H1 (cell line): ENCODE measurements around the gene UBASH3B. TPM values are rescaled to one million over a fixed set of nuclear protein-coding genes. Genes with fewer than 3 reads are reported as not detected.

Experiments used
- CTCF ChIA-PET: fragments of 300-600 bp; sonication (Branson Sonifier 250); formaldehyde crosslinking; loops from one replicate; lab custom pipeline; 2021; ENCODE audit not compliant: partially characterized antibody; lab: Charles Lee
- POLR2A ChIA-PET: fragments of 300-600 bp; sonication (Branson Sonifier 250); formaldehyde crosslinking; loops from one replicate; lab custom pipeline; 2021; ENCODE audit warnings: inconsistent platforms; ENCODE audit not compliant: partially characterized antibody; lab: Charles Lee
- DNase-seq, 2 experiments: peaks; one replicate each; pipeline versions ENCODE4 v3.0.0 to v3.0.0-alpha.2; 2010 to 2022; ENCODE audit warnings: low spot score in 2 of 2, low read depth in 1 of 2, mixed read lengths in 1 of 2
- FAIRE-seq: peaks from 2 replicates; lab custom pipeline; 2011; peaks lifted over from hg19 to GRCh38; lab: Jason Lieb, UNC
- H2AFZ ChIP-seq: 2 replicates; pipeline ENCODE4 v1.8.1; 2012; ENCODE audit warnings: low read length, inconsistent platforms
- H2AK5ac ChIP-seq: 2 replicates; pipeline ENCODE4 v1.6.1; 2013; ENCODE audit warnings: low read depth, low read length
- H2BK120ac ChIP-seq: replicated peaks from 2 replicates; pipeline ENCODE3; 2013; ENCODE audit warnings: low read depth, low read length, inconsistent platforms
- H2BK12ac ChIP-seq: 2 replicates; pipeline ENCODE4 v1.6.1; 2013; ENCODE audit warnings: low read depth, low read length
- H2BK15ac ChIP-seq: 2 replicates; pipeline ENCODE4 v1.6.1; 2013; ENCODE audit warnings: low read length
- H2BK20ac ChIP-seq: 2 replicates; pipeline ENCODE4 v1.6.1; 2013; ENCODE audit warnings: low read length
- H2BK5ac ChIP-seq: 2 replicates; pipeline ENCODE4 v1.6.1; 2013; ENCODE audit warnings: low read depth, low read length
- H3K14ac ChIP-seq: 2 replicates; pipeline ENCODE4 v1.6.1; 2013; ENCODE audit warnings: inconsistent platforms; ENCODE audit not compliant: insufficient read length
- H3K18ac ChIP-seq: 2 replicates; pipeline ENCODE4 v1.6.1; 2013; ENCODE audit warnings: low read length; ENCODE audit errors: extremely low read depth
- H3K23ac ChIP-seq: 2 replicates; pipeline ENCODE4 v1.6.1; 2013; ENCODE audit warnings: inconsistent platforms; ENCODE audit not compliant: insufficient read length
- H3K23me2 ChIP-seq: 2 replicates; pipeline ENCODE4 v1.6.1; 2013; ENCODE audit warnings: low read depth, low read length
- H3K27ac ChIP-seq: 2 replicates; pipeline ENCODE4 v1.6.1; 2011; ENCODE audit warnings: low read depth, low read length, inconsistent platforms
- H3K27me3 ChIP-seq, 4 experiments: replicated peaks in 1 of 4; 1 replicate in 1 of 4; 2 replicates in 3 of 4; pipeline versions ENCODE4 v1.6.1 to v1.8.1; 2011 to 2013; ENCODE audit warnings: low read length in 3 of 4, mild to moderate bottlenecking in 3 of 4, inconsistent platforms in 2 of 4, mixed read lengths in 2 of 4, moderate library complexity in 1 of 4; ENCODE audit not compliant: control insufficient read depth in 3 of 4, insufficient read depth in 3 of 4; ENCODE audit errors: extremely low read depth in 1 of 4
- H3K36me3 ChIP-seq, 4 experiments: 2 replicates each; pipeline versions ENCODE4 v1.6.1 to v1.8.1; 2011 to 2013; ENCODE audit warnings: mild to moderate bottlenecking in 4 of 4, low read length in 3 of 4, moderate library complexity in 2 of 4, control low read depth in 1 of 4, inconsistent platforms in 1 of 4; ENCODE audit not compliant: insufficient read depth in 4 of 4, control insufficient read depth in 2 of 4
- H3K4ac ChIP-seq: replicated peaks from 2 replicates; pipeline ENCODE3; 2013; ENCODE audit warnings: low read length, low read depth, mixed read lengths, inconsistent platforms; ENCODE audit not compliant: insufficient read length
- H3K4me1 ChIP-seq, 4 experiments: replicated peaks in 1 of 4; 1 replicate in 1 of 4; 2 replicates in 3 of 4; pipeline versions ENCODE4 v1.6.1 to v1.8.1; 2011 to 2013; ENCODE audit warnings: low read length in 3 of 4, inconsistent platforms in 2 of 4, mixed read lengths in 1 of 4; ENCODE audit not compliant: insufficient read depth in 4 of 4, control insufficient read depth in 3 of 4
- H3K4me2 ChIP-seq, 2 experiments: 2 replicates each; pipeline versions ENCODE4 v1.6.1 to v1.8.1; 2011 to 2013; ENCODE audit warnings: low read depth in 2 of 2, low read length in 2 of 2, control low read depth in 1 of 2, inconsistent platforms in 1 of 2, mild to moderate bottlenecking in 1 of 2; ENCODE audit not compliant: insufficient read depth in 1 of 2
- H3K4me3 ChIP-seq, 4 experiments: fragments of 200-600, 300-600 bp in 1 of 4; sonication (generic), shearing (Covaris generic), sonication (Bioruptor Twin) in 1 of 4; 2 replicates each; pipeline versions ENCODE4 v1.5.1 to v1.8.1; 2011 to 2016; ENCODE audit warnings: low read length in 4 of 4, low read depth in 3 of 4, control low read depth in 2 of 4, inconsistent platforms in 2 of 4, mild to moderate bottlenecking in 2 of 4, mixed read lengths in 1 of 4, moderate library complexity in 1 of 4; ENCODE audit not compliant: insufficient read depth in 2 of 4; ENCODE audit errors: extremely low read depth in 1 of 4
- H3K56ac ChIP-seq: replicated peaks from 2 replicates; pipeline ENCODE3; 2013; ENCODE audit warnings: low read depth, mild to moderate bottlenecking, mixed read lengths, low read length, inconsistent platforms; ENCODE audit not compliant: insufficient read length
- H3K79me1 ChIP-seq: 2 replicates; pipeline ENCODE4 v1.6.1; 2013; ENCODE audit warnings: low read depth, low read length, control low read depth
- H3K79me2 ChIP-seq, 2 experiments: 2 replicates each; pipeline versions ENCODE4 v1.6.1 to v1.8.1; 2012 to 2013; ENCODE audit warnings: low read length in 2 of 2, mild to moderate bottlenecking in 2 of 2, inconsistent platforms in 1 of 2; ENCODE audit not compliant: insufficient read depth in 2 of 2, control insufficient read depth in 1 of 2
- H3K9ac ChIP-seq, 4 experiments: replicated peaks in 1 of 4; 1 replicate in 1 of 4; 2 replicates in 3 of 4; pipeline versions ENCODE4 v1.6.1 to v1.8.1; 2011 to 2013; ENCODE audit warnings: low read depth in 3 of 4, low read length in 3 of 4, control low read depth in 2 of 4, mild to moderate bottlenecking in 2 of 4, moderate library complexity in 2 of 4, inconsistent platforms in 1 of 4; ENCODE audit errors: extremely low read depth in 1 of 4
- H3K9me3 ChIP-seq, 2 experiments: 2 replicates each; pipeline versions ENCODE4 v1.6.1 to v1.8.1; 2012 to 2013; ENCODE audit warnings: mild to moderate bottlenecking in 2 of 2, moderate library complexity in 2 of 2, control low read depth in 1 of 2, inconsistent platforms in 1 of 2, low read depth in 1 of 2, low read length in 1 of 2, mixed read lengths in 1 of 2; ENCODE audit not compliant: insufficient read depth in 2 of 2
- H4K20me1 ChIP-seq, 2 experiments: replicated peaks in 1 of 2; 2 replicates each; pipeline versions ENCODE3 to v1.8.1; 2011 to 2013; ENCODE audit warnings: inconsistent platforms in 2 of 2, low read length in 2 of 2, mild to moderate bottlenecking in 1 of 2; ENCODE audit not compliant: insufficient read depth in 2 of 2, control insufficient read depth in 1 of 2
- H4K5ac ChIP-seq: 2 replicates; pipeline ENCODE4 v1.6.1; 2013; ENCODE audit warnings: low read length, low read depth, mixed read lengths, inconsistent platforms; ENCODE audit not compliant: insufficient read length
- H4K8ac ChIP-seq: 2 replicates; pipeline ENCODE4 v1.8.0; 2013; ENCODE audit warnings: mild to moderate bottlenecking, moderate library complexity, low read length, inconsistent platforms; ENCODE audit not compliant: insufficient read depth; ENCODE audit errors: extremely low read depth
- H4K91ac ChIP-seq: replicated peaks from 2 replicates; pipeline ENCODE3; 2013; ENCODE audit warnings: low read length, mixed read lengths, inconsistent platforms; ENCODE audit not compliant: insufficient read length
- CBX8 ChIP-seq: fragments of 300-800, 300-1000 bp; sonication (generic); IDR thresholded peaks from 2 replicates; pipeline ENCODE4 v1.7.1; 2016; ENCODE audit warnings: low read depth, low read length, borderline replicate concordance
- CTBP2 ChIP-seq: IDR thresholded peaks from 2 replicates; pipeline ENCODE4 v1.7.0; 2011; ENCODE audit warnings: borderline replicate concordance, mild to moderate bottlenecking, moderate library complexity, mixed read lengths, low read length; ENCODE audit not compliant: insufficient read depth, insufficient read length
- E2F6 ChIP-seq: IDR thresholded peaks from 2 replicates; pipeline ENCODE4 v1.6.1; 2012; ENCODE audit warnings: inconsistent platforms
- MAX ChIP-seq: IDR thresholded peaks from 2 replicates; pipeline ENCODE4 v1.6.1; 2012; ENCODE audit warnings: inconsistent platforms
- NANOG ChIP-seq: IDR thresholded peaks from 2 replicates; pipeline ENCODE4 v1.6.1; 2011; ENCODE audit warnings: low read length, low read depth, mild to moderate bottlenecking, inconsistent platforms; ENCODE audit not compliant: insufficient read depth, poor library complexity, severe bottlenecking
- NRF1 ChIP-seq: IDR thresholded peaks from 2 replicates; pipeline ENCODE4 v1.6.1; 2011; ENCODE audit warnings: mild to moderate bottlenecking, low read depth, low read length, improper control_type of control experiment
- RBBP5 ChIP-seq: IDR thresholded peaks from 2 replicates; pipeline ENCODE4 v1.7.1; 2012; ENCODE audit warnings: low read depth, mild to moderate bottlenecking, inconsistent platforms, low read length, moderate library complexity, borderline replicate concordance
- SAP30 ChIP-seq: fragments of 300-600 bp; sonication (generic); IDR thresholded peaks from 2 replicates; pipeline ENCODE4 v1.7.1; 2012; ENCODE audit warnings: low read length, moderate library complexity, mild to moderate bottlenecking, inconsistent platforms; ENCODE audit not compliant: insufficient read depth, insufficient replicate concordance
- WGBS, 2 experiments: shearing (Covaris generic) in 1 of 2; methylation state at CpG; one replicate each; pipeline versions ENCODE4 v1.1.6 to v1.1.7; 2013 to 2015; ENCODE audit warnings: low lambda C conversion rate in 2 of 2, mixed read lengths in 2 of 2, inconsistent platforms in 1 of 2, low coverage in 1 of 2, missing lambda C conversion rate in 1 of 2; ENCODE audit not compliant: insufficient replicate concordance in 2 of 2, insufficient coverage in 1 of 2, insufficient read length in 1 of 2; ENCODE audit errors: extremely low coverage in 1 of 2, missing lambda C conversion rate in 1 of 2; 5-methylcytosine and 5-hydroxymethylcytosine counted together
- polyA plus RNA-seq, 7 experiments: library from polyadenylated mRNA; depleted of rRNA in 3 of 7; stranded (reverse) in 5 of 7; unstranded in 2 of 7; fragments of >200 nt in 5 of 7; fragments of 200-250 nt in 2 of 7; gene quantifications; 1 replicate in 5 of 7; 2 replicates in 1 of 7; 4 replicates in 1 of 7; pipeline versions ENCODE4 v1.2.1 to v1.2.3, GENCODE V29; 2011 to 2013; ENCODE audit warnings: missing spikeins in 2 of 7, mixed read lengths in 2 of 7
- total RNA-seq: library from RNA; stranded (reverse); fragmentation: NEBNext Ultra II Directional; extraction: Animal tissue kit (Norgen Biotek cat#: 25700); gene quantifications from 2 replicates; pipeline ENCODE4 v1.2.1, GENCODE V29; 2021

UBASH3B gene
- total and polyA plus RNA-seq, 2 of the 8 experiments (the other 6 are each of a cell fraction or from before 2014, with no cell fraction given), result 7.5 to 9.5 TPM

- Histone ChIP-seq H3K79me1 (no peaks in the 10 kb centered on the region), H3K23me2 (no peaks in the 10 kb centered on the region), H3K27ac (no peak overlapping the region), H4K20me1 (peaks cover 0 to 5% of the 10 kb centered on the region in 2 experiments), H3K9me3 (no peaks in the 10 kb centered on the region), H4K91ac (no peak overlapping the region), H3K79me2 (no peaks in the 10 kb centered on the region; a peak in 1 of 4 replicates), H3K4me2 (no peak overlapping the region), H3K18ac (no peak overlapping the region)
- FAIRE-seq, result no peak
- WGBS, 2 experiments, result 85% methylated on average over 2 of the region's 2 CpGs; no CpG with 5 or more reads in 1 of the 2 experiments
- TF ChIP-seq E2F6 (no peak), SAP30 (no peak), CTBP2 (no peak), RBBP5 (no peak), MAX (no peak), NANOG (no peak), NRF1 (no peak), CBX8 (no peak)
- TF ChIP-seq, all 59 proteins: peak for 0
- H3K23ac ChIP-seq, result no peak overlapping the region
- DNase-seq, result no peak
- no peak overlapping the region for H3K56ac ChIP-seq
- no peak overlapping the region for H3K4ac ChIP-seq
- H3K27me3 ChIP-seq, result peaks cover 0 to 6% (median 0%) of the 10 kb centered on the region in 4 experiments; a peak in 1 of 7 replicates
- no peak overlapping the region for H2BK15ac ChIP-seq
- CTCF ChIA-PET, result interaction anchor here (0.7 to 4.8 kb wide), 12 partner anchors 10 to 309 kb away, joined by 3 to 33 read pairs (median 4); partner anchors contain the start of gene UBASH3B
- no peaks in the 10 kb centered on the region for H3K36me3 ChIP-seq
- H2BK12ac ChIP-seq, result no peak overlapping the region
- no peak overlapping the region for H3K14ac ChIP-seq
- no peak overlapping the region for H2BK5ac ChIP-seq
- H3K9ac ChIP-seq, result no peak overlapping the region
- H4K8ac ChIP-seq, result no peak overlapping the region
- no peak overlapping the region for H3K4me3 ChIP-seq
- H2AK5ac ChIP-seq, result no peak overlapping the region
- H3K4me1 ChIP-seq, result peaks cover 0 to 2% (median 0%) of the 10 kb centered on the region in 4 experiments; a peak in 1 of 7 replicates
- H4K5ac ChIP-seq, result no peak overlapping the region
- no peak overlapping the region for H2AFZ ChIP-seq
- POLR2A ChIA-PET, result no interaction called here
- no peak overlapping the region for H2BK120ac ChIP-seq
- no peak overlapping the region for H2BK20ac ChIP-seq
Observed at GRCh38 chr11:122745111-122745510, 89.6 kb downstream of the UBASH3B start.
